ENCODE data around the gene ETHE1.

Gene ETHE1

DNA sequence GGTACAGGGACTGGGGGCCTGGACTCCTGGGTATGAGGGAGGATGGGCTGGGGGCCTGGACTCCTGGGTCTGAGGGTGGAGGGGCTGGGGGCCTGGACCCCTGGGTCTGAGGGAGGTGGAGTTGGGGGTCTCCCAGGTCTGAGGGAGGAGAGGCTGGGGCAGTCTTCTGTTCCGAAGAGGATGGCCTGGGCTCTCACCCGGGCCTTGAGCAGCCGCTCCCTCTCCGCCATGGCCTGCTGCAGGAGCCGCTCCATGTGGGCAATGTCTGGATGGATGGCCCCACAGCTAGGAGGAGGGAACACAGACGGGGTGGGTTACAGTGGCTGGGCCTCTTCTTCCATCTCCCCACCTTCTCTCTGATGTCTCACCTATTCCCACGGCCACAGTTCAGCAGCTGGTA lies 40.6 kb downstream of the ETHE1 start:
- DNase-seq = no peak

DNA sequence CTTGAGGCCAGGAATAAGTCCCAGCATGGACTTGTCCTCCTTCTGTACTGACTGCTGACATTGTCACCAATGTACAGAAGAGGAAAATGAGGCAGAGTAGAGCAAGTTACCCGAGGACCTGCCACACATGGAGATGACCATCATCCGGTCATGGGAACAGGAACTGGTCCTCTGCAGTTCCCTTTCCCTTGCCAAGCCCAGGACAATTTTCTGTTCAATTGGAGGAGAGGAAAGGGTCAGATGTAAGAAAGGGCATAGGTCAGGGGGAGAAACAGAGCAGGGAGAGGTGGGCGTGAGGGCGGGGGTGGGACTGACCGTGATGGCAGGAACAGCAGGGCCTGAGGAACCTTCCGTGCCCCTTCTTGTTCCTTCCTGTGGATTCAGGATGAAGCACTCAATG lies 41.0 kb downstream of the ETHE1 start:
- DNase-seq = no peak

DNA sequence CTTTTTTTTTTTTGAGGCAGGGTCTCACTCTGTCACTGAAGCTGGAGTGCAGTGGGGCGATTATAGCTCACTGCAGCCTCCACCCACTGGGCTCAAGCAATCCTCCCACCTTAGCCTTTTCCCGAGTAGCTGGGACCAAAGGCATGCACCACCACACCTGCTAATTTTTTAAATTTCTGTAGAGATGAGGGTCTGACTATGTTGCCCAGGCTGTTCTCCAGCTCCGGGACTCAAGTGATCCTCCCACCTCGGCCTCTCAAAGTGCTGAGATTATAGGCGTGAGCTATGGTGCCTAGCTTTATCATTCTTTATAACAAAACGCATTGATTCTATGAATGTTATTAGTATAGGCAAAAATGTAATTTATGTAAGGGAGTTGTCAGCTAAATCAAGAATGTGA lies 43.7 kb downstream of the ETHE1 start:
- DNase-seq = no peak

DNA sequence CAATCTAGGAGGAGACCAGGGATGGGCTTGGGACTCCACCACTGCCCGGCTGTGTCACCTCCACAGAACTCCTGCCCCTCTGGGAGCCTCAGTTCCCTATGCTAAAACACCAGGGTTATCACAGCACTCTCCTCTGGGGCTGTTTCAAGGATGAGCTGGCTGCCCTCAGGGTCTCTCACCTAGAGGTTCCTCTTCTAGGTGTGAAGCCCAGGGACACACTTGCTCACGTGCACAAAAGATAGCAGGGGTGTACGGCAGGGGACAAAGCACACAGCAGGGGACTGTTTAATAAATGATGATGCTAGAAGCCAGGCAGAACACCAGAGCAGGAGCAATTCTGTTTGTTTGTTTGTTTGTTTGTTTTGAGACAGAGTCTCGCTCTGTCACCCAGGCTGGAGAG lies 44.8 kb downstream of the ETHE1 start:
- DNase-seq = no peak

DNA sequence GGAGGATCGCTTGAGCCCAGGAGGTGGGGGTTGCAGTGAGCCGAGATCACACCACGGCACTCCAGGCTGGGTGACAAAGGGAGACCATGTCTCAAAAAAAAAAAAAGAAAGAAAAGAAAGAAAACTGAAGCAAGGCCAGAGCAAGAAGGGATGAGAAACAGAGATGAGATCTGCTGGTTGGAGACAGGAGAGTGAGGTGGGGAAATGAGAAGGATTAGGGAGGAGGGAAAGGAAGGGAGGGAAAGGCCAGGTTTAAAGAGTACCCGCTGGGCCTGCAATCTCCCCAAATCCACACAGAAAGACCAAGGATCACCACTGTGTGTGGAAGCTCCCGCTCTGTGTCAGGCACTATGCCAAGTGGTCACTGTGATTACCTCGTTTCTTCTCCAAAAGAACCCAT lies 45.3 kb downstream of the ETHE1 start:
- DNase-seq = no peak

DNA sequence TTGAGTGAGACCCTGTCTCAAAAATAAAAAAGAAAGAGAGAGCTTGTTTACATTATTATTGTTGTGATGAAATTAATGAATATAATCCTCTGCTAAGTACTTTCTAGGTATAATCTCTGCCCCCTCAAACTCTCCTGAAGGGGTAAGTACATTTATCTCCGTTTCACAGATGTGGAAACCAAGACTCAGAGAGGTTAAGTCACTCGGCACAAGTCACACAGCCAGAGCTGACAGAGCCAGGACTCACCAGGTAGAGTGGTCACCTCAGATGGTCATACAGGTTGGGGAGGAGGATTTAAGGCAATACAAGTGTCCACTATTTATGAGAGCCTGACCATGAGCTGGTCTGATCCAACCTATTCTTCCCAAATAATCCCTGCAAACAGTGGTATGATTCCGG lies 46.4 kb downstream of the ETHE1 start:
- no peak for DNase-seq

DNA sequence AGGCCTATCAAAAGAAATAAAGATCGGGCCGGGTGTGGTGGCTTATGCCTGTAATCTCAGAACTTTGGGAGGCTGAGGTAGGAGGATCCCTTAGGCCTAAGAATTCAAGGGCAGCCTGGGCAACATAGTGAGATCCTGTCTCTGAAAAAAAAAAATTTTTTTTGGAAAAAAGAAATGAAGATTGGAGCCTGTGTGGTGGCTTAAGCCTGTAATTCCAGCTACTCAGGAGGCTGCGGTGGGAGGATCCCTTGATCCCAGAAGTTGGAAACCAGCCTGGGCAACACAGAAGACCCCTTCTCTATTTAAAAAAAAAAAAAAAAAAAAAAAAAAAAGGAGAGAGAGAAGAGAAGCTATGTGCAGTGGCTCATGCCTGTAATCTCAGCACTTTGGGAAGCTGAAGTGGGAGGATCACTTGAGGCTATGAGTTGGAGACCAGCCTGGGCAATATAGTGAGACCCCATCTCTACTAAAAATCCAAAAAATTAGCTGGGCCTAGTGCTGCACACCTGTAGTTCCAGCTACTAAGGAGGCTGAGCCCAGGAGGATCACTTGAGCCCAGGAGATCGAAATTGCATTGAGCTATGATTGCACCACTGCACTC lies 46.9 kb downstream of the ETHE1 start:
- no peak for DNase-seq

DNA sequence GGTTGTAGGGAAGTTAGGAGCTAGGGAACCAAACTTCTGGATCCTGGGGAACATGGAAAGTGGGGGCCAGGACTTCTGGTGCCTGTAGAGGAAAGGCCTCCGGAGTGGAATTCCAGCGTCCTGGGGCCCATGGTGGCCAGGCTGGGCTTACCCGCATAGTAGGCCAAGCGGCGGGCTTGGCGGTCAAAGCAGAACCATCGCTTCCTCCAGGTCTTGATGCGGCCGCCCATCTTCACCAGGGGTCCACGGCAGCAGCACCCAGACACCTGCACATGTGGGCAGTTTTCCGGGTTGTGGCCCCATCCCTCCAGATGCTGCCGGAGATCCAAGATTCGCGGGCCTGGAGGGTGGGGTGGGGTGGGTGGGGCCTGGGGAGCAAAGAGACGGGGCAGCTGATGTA lies 47.8 kb downstream of the ETHE1 start:
- no peak for DNase-seq

DNA sequence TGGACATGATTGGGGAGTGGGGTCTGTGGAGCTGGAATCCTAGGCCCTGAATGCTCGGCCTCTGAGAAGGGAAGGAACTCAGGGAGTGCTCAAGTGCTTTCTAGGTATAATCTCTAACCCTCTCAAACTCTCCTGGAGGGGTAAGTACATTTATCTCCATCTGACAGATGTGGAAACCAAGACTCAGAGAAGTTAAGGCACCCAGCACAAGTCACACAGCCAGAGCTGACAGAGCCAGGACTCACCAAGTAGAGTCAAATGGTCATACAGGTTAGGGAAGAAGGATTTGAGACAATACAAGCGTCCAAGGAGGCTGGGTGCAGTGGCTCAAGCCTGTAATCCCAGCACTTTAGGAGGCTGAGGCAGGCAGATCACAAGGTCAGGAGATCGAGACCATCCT lies 48.7 kb downstream of the ETHE1 start:
- DNase-seq = no peak

DNA sequence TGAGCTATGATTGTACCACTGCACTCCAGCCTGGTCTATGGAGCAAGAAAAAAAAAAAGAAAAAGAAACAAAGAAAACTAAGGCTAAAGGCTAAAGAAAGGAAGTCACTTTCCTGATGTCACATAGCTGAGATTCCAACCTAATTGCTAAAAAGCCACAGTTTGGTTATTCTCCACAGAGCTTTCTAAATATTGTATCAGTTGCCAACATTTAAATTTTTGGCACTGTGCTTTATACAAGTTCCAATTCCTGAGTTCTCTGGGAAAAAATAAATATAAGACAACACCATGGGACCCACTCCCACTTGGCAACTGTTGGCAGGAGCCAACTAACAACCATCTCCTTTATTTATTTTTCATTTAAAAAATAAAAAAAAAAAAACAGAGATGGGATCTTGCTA lies 50.4 kb downstream of the ETHE1 start:
- DNase-seq = no peak

DNA sequence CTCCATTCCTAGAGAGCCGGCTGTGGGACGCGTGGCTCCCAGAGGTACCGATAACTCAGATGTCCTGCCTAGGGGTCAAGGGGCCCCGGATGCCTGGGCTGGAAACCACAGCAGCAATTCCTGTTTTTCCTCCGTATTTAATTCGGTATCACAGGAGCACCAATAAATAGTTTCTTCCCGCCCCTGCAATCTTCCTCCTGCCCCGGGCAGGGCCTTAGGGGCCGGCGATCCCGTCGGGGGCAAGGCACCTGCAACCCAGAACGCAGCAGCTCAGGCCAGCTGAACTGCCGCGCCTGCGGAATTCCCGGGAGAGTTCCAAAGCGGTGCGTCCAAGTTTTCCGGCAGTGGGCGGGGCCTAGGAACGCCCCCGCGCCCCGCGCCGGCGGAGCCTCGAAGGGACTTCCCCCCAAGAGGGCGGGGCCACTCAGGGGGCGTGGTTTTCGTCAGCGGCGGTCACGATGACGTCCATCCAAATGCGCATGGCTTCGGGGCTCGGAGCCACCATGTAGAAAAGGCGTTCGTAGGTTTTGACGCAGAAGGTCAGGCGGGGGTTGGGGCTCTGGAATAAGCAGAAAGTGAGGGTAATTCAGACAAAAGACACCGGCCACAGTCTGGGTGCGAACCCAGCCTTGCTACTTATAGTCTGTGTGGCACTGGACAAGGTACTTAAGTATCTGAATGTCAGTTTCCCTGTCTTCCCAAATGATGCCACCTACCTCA lies 51.9 kb downstream of the ETHE1 start:
- DNase-seq = peak; percentile 94 to 98

DNA sequence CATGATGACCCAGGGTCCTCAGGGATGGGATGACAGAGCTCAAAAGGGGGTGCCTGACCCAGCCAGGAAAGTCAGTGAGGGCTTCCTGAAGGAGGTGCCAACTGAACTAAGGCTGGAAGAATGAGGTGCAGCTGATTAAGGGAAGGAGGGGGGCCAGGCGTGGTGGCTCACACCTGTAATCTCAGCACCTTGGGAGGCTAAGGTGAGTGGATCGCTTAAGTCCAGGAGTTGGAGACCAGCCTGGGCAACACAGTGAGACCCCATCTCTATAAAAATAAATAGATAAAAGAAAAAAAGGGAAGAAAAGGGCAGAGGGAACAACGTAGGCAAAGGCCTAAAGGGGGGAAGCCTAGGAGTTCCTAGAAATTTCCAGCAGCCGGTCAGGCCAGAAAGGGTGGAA lies 52.5 kb downstream of the ETHE1 start:
- DNase-seq = no peak

DNA sequence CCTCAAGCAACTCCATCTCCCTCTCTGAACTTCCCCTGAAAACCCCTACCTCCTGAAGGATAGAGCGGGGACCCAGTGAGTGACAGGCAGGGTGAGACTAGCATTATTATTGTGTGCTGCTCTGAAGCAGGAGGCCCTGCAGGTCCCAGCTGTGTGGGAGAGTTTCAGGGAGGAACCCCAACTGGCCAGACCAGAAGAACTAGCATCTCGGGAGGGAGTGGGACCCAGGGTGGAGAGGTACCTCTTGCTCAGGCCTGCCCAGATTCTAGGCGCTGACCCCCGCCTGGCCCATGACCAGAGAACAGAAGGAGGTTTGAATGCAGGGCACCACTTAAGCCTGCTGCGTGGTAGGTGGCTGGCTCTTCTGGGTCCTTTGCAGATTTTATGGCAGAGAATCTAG lies 55.9 kb downstream of the ETHE1 start:
- no peak for DNase-seq

DNA sequence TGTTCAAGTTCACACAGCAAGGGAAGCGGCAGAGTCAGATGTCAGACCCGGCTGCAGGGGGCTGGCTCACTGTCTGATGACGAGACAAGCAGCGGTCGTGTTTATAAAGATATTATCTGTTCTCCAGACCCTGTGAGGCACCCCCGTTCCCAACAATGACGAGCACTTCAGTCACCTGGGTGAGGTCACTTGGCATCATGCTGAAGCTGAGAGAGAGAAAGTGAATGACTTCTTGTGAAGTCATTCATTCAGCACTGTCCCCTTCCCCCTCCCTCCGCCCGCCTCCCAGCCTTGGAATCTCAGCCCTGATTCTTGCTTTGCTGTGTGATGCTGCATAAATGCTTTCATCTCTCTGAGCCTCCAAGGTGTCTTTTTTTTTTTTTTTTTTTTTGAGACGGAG lies 56.7 kb downstream of the ETHE1 start:
- DNase-seq = peak; percentile 18 to 80

DNA sequence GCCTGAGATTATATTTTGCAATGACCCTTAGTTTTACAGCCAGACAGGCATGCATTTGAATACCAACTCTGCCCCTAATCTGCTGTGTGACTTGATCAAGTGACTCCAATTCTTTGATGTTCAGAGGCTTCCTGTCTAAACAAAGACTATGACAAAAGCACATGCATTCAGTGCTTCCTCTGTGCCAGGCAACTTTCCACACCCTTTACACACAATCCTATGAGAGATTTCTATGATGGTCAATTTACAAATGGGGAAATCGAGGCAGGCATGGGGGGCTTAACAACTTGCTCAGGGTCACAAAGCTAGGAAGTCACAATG lies 57.9 kb downstream of the ETHE1 start:
- DNase-seq = peak in 1 of 2 experiments; percentile 12

DNA sequence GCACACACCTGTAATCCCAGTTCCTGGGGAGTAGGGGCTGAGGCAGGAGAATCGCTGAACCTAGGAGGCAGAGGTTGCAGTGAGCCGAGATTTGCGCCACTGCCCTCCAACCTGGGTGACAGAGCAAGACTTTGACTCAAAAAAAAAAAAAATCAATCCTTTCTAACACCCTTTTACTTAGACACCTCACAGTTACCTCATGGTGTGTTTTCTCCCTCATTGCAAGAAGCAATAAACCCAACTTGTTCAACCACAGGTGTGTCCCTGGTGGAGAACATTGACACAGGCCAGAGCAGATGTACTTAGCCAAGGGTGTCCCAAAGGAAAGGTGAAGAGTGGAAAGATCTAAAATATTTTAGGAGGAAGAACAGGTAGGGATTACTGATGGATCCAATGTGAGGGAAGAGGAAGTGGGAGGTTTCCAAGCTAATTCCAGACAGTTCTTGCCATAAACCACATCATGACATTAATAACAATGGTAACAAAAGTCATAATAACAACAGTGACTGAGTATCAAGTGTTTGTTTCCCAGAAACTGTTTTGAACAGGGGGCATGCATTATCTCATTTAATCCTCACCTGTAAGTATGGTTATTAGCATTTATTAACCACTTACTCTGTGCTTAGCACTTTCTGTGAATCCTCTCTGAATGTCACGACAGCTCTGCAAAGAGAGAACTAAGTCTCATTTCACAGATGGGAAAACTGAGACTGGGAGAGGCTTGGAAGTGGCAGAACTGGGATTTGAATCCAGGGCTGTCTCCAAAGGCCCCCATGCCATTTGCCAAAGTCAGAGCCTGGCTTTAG lies 58.4 kb downstream of the ETHE1 start:
- DNase-seq = no peak

DNA sequence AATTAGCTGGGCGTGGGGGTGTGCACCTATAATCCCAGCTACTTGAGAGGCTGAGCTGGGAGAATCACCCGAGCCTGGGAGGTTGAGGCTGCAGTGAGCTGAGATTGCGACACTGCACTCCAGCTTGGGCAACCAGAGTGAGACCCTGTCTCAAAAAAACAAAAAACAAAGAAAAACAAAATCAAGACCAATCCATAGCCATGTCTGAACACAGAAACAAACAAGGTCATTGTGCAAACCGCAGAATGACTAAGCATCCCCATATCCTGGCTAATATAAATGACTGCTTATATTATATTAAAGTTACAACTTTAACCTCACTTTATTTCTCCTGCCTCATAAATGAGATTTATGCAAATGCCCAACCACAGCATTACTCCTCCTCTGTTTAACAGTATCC lies 59.3 kb downstream of the ETHE1 start:
- DNase-seq = no peak

DNA sequence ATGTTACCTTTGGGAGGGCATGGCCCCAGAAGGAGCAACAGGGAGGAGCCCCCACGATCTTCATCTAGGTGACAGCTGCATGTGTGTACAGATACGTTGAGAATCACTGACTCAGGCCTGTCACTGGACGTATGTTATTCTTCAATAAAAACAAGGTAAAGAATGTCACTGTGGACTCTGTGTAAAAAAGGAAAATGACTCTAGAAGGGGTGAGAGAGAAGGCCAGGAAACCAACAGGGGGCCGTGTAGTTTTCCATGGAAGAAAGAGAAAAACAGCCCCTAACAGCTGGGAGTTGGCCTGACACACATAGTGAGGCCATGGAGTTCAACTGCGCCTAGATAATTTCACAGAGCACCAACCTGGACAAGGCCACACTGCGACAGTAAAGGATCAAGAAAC lies 59.7 kb downstream of the ETHE1 start:
- DNase-seq = no peak

DNA sequence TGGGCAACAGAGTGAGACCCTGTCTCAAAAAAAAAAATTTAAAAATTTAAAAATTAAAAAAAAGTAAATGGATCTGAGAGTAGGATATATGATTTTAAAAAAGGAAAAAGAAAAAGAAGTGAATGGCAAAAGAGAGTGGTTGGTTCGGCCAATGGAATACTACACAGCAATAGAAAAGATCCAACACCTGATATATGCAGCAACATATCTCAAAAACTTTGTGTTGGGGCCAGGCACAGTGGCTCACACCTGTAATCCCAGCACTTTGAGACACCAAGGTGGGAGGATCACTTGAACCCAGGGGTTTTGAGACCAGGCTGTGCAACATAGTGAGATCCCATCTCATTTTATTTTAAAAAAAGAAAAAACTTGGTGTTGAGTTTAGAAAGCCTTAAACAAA lies 60.2 kb downstream of the ETHE1 start:
- no peak for DNase-seq

DNA sequence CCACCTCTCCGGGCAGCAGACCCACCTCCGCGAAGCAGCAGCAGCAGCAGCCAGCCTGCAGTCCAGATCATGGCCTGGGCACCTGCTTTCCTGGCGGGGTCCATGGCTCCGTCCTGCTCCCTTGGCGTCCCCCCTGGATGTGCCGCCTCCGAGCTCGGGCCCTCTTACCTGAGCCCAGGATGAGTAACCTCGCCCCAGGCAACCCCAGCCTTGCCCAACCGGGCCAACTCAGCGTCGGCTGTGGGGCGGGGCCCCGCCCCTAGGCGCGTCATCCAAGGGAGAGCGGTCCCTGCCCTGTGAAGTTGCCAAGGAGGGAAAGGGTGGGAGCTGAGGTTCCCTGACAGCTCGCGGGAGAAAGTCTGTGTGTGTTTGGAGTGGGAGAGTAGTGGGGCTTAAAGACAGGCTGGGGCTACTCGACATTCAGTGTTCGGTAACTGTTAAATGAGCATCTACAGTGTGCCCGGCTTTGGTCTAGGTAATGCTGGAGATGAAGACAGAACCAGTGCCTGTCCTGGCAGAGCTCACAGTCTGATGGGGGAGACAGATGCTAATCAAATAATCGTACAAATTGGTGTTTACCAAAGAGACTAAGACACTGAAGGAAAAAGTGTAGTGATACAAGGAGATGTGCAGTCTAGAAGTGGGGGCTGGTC lies 61.4 kb downstream of the ETHE1 start, which contains the start of gene LYPD3:
Gene LYPD3 (minus strand): TSS at position 141 of the 653 bp plus-strand sequence. CDS start 37 bp downstream, at position 104.
- peak in 1 of 2 experiments; percentile 19 for DNase-seq

DNA sequence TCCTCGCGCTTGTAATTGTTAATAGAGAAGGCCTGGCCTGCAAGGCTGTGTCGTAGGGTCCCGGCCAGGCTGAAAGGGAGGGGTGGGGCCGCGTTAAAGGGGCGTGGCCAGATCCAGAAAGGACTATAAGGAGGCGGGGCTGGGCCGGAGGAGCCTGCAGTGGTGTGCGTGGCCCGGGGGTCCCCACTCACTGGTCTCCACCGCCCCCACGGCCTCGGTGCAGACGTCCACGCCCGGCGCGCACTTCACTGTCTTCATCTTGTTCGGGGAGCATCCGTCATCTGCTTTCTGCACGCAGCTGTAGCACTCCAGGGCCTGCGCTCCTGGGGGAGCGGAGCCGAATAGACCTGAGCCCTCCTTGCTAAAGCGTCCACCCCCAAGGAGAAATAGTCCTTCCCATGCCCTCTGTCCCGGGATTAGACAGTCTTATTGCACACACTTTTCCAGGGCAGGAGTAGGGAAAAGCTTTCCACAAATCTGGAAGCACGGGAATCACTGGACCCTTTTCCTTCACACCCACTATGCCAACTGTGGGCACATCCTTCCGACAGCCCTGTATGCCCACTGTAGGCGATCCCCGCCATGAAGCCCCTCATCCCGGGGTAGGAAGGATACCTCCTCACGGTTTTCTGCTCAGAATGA lies 62.7 kb downstream of the ETHE1 start:
- peak in 1 of 2 experiments; percentile 70 for DNase-seq

DNA sequence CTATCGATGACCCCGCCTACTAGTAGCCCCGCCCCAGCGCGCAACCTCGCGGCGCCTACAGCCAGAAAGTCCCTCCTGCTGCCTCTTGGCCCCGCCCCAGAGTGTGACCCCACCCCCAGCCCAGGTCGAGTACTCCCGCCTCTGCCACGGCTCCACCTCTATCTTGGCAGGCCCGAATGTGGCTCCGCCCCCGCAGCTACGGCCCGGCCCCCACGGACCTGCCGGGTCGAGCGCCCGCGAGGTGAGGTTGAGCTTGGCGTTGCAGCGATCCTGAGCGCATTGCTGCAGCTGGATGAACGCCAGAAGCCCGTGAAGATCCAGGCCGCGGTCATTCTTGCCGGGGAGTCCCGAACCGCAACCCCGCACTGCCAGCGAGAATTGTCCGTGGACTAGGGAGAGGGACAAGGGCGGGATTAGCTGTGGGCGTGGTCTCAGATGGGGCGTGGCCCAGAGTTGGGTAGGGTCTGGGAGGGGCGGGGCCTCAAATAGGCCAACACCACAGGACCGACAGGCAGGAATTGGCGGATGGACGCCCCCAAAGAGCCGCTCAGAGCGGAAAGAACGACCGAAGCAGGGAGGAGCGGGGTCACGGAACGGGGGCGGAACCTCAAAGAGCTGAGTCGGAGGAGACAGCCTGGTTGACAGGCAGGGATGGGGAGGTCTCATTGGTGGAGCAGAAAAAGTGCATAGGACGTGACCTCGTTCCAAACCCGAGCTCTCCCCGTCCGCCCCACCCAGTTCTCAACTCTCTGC lies 63.4 kb downstream of the ETHE1 start:
- peak; percentile 99 to 100 for DNase-seq
